Neural progenitor cell (in vitro differentiated cells): ENCODE results near the gene SLX4IP.

Experiments used
- CTCF ChIP-seq: fragments of 200-600 bp; sonication (generic); IDR thresholded peaks from 2 replicates; pipeline ENCODE4 v1.5.1; 2017; ENCODE audit warnings: antibody characterized with exemption, mild to moderate bottlenecking
- EZH2phosphoT487 ChIP-seq: fragments of 200-600 bp; sonication (generic); IDR thresholded peaks from 2 replicates; pipeline ENCODE4 v1.6.1; 2017; ENCODE audit warnings: antibody characterized with exemption

GRCh38 chr20:10445758-10446157 is 10.7 kb downstream of the SLX4IP start:
- TF ChIP-seq CTCF, result no peak
- no peak for TF ChIP-seq EZH2phosphoT487
